NCI-H748 (cell line): ENCODE data around the gene RGS7BP.

ENCODE experiments used
- DNase-seq: peaks from one replicate; lab custom pipeline; 2025; ENCODE audit not compliant: unreplicated experiment; lab: John Stamatoyannopoulos, UW

Gene RGS7BP

DNA sequence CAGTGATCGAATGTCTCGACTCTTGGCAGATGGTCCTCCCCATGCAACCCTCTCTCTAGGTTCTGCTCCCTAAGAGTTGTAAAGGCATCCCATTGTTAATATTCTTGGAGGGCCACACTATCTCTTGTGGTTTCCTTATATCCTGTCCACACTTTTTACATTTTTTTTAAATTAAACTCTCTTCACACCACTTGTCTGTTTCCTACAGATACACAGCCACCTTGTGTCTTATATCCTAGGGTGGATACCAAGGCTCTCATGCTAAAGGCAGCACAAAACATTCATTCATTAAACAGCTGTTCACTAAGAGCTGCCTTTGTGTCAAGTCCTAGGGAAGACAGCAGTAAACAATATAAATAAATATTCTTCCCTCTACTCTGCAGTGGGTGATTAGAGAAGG lies 124.0 kb downstream of the RGS7BP start:
- DNase-seq: no peak

GRCh38 chr5:64632251-64632650 lies 126.4 kb downstream of the RGS7BP start:
- DNase-seq: peak; percentile 62

GRCh38 chr5:64634997-64635686 lies 129.3 kb downstream of the RGS7BP start:
- peak; percentile 26 for DNase-seq

- DNase-seq: no peak
Observed at GRCh38 chr5:64637144-64637543, 131.3 kb downstream of the RGS7BP start.

GRCh38 chr5:64637837-64638443 lies 132.1 kb downstream of the RGS7BP start:
- DNase-seq: peak; percentile 6

GRCh38 chr5:64644831-64645230 lies 139.0 kb downstream of the RGS7BP start:
- DNase-seq: no peak

DNA sequence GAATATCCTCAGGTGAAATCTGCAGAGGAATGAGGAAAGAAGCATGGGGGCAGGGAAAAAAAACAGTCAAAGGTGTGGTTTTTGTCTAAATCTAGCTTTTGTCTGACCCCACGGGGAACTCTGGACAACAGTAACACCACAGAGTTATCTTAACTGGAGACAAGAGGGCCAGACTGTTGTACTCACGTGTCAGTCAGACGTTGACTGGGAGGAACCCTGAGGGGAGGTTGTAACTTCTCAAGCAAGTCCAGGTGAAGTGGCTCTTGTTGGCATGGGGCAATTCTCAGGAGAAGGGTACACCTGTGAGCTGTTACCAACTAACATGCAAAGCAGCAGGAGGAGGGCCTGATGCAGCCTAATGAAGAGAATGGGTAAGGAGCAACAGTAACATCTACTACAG lies 140.4 kb downstream of the RGS7BP start:
- no peak for DNase-seq

DNA sequence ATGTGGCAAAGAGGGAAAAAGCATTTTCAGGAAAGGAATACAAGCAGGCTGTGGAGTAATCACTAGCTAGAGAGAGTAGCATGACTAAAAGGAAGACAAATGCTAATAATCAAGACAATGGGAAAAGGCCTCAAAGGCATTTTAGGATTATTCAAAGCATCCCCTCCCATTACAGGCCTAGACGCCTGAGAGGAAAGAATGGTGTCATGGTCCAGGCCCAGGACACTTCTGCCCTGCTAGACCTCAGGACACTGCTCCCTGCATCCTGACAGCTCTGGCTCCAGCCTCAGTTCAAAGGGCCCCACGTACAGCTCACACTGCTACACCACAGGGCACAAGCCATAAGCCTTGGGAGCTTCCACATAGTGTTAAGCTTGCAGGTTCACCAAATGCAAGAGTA lies 143.7 kb downstream of the RGS7BP start:
- no peak for DNase-seq

GRCh38 chr5:64653766-64654560 lies 148.1 kb downstream of the RGS7BP start:
- DNase-seq: no peak

- peak; percentile 39 for DNase-seq
Observed at GRCh38 chr5:64654561-64654938, 148.7 kb downstream of the RGS7BP start.

GRCh38 chr5:64655596-64655995 lies 149.8 kb downstream of the RGS7BP start:
- no peak for DNase-seq

DNA sequence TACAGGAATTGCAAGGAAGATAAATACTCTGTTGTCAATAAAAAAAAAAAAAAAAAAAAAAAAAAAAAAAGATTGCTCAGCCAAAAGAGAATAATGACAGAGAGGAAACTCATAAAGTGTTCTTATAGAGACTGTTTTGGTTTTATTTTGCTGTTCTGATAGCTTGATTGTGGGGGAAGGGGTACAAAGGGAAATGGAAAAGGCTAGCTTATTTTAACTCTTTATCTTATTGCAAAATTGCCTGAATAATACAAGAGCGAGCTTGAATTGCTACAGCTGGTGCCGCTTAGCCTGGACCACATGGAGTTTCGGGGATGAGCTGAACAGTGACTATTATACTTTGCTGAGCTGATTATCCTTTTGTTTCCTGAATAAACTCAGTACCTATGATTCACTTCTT lies 153.5 kb downstream of the RGS7BP start:
- peak; percentile 65 for DNase-seq
